ELF-1 (cell line): ENCODE results near the gene OSTN.
A peak's percentile ranks its signal among the peaks of the same experiment; 100 is the strongest.
"Not testable (repeated sequence)": the region's sequence is repeated elsewhere in the genome, so short reads cannot be mapped to it uniquely, and the experiment has no call there.

Experiments used
- DNase-seq: peaks from one replicate; pipeline ENCODE4 v3.0.0-alpha.2; 2016; ENCODE audit warnings: low read depth, low spot score

OSTN gene

DNA sequence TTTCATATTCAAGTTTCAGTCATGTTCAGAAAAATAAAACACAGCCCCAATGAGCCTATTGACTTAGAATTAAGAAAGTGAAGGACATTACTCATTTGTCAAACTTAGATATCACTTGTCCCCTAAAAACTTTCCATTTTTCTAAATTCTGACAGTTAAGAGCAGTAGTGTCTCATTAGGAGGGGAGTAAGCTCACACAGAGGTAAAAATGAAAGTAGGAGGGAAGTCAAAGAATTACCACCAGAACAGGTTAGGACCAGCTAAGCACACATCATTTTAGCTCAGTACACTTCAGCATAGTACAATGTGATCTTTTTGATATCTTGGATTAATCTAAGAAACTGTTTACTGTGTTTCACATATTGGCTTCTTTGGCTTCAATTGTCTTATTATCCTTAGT is 64.3 kb downstream of the OSTN start:
- no peak for DNase-seq

- DNase-seq = no peak
Measured at GRCh38 chr3:191263850-191264249, 64.8 kb downstream of the OSTN start.

DNA sequence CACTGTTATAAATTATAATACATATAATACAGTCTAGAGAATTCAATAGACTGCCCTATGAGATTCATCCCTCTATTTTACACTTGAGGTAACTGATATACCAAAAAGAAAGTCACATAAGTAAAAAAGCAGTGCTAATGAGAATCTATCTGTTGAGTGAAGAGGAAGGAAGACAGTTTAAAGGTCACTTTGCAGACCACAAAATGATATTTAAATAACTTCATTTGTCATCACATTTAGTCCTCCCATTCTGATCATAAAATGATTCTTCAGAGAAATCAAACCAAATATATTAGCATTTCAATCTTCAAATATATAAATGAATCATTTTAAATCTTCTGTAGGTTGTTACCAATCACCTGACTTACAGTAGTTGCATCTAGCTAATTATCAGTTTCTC is 69.7 kb downstream of the OSTN start:
- no peak for DNase-seq

GRCh38 chr3:191269289-191270085 is 70.4 kb downstream of the OSTN start:
- no peak for DNase-seq

- not testable (repeated sequence) for DNase-seq
Measured at GRCh38 chr3:191275244-191275643, 76.2 kb downstream of the OSTN start.

DNA sequence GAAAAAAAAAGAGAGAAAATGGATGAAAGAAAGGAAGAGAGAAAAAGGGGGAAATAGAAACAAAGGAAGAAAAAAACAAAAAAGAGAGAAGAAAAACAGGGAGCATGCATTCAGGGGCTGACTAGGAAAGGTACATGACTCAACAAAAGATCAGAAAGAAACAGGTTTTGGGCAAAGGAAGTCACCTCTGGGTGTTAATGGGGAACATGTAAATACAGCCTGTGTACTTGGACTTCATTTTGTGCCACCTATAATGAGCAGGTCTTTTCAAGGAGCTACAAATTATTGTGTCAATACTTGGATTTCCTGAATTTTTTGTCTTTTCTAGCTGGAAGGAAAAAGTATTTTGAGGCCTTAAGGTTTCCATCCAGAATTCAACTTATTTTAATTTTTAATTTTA is 76.7 kb downstream of the OSTN start:
- no peak for DNase-seq

DNA sequence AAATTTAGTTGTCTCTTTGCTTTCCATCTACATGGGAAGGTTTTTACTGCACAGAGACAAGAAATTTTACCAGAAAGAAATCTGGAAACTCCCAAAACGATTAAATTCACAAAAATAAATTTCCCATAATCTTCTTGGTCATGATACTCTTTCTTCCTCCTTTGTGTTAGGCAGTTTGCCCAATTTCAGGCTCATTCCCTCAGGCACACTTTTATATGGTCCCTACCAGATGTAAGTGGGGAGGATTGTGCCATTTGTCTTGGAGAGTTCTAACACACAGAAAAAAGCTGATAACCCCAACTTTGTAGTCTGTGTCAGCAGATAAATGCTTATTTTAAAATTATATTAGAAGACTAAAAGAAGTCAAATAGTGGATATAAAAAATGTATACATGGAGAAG is 81.1 kb downstream of the OSTN start:
- DNase-seq = no peak

- no peak for DNase-seq
Measured at GRCh38 chr3:191280882-191281281, 81.8 kb downstream of the OSTN start.

- no peak for DNase-seq
Measured at GRCh38 chr3:191282251-191283185, 83.5 kb downstream of the OSTN start.

- no peak for DNase-seq
Measured at GRCh38 chr3:191283400-191283799, 84.4 kb downstream of the OSTN start.

DNA sequence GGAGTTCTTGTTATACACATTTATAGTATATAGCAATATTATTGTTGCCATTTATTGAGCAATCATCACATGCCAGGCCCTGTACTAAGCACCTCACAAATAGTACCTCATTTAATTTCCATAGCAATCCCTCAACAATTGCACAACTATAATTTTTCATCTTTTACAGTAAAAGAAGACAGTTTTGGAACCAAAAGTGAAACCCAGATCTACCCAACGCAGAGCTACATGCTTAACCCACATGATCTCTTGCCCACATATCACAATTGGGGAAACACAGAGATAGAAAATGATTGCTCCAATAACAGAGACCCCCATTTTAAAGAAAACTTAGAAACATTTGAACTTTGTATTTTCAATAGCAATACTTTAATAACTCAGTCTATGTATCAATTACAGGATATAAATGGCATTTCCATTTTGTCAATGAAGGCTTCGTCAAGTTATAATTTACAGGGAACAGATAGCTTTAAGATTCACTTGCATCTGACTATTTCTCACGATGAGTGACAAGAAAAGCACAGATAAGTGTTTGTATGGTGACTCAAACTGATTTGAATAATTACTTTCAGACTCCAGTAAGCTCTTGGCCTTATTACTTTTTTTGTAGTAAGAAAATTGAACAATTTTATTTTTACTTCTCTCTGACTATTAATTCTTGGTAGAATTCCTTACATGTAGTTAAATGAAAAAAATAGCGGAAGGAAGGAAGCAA is 91.4 kb downstream of the OSTN start:
- no peak for DNase-seq

GRCh38 chr3:191292243-191293015 is 93.4 kb downstream of the OSTN start:
- DNase-seq = no peak

DNA sequence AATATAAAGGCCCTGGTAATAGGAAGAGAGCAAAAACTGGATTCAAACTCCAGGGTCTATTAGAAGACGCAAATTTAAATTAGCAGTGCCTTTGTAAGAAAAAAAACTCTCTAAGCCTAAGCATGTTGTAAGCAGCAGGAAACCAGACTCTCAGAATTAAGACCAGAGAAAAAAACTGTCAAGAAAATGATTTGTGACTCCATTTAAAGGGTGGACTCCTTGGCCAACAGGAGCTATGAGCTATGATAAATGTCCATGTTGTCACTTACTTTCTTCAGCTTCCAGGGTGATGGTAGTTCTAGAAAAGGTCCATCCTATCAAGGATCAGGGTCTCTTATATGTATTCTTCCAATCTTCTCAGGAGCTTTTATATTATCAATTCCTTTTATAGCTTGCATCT is 95.2 kb downstream of the OSTN start:
- no peak for DNase-seq

GRCh38 chr3:191296041-191296541 is 97.0 kb downstream of the OSTN start:
- DNase-seq = no peak

GRCh38 chr3:191298846-191299245 is 99.8 kb downstream of the OSTN start:
- DNase-seq = no peak

- DNase-seq = no peak
Measured at GRCh38 chr3:191300422-191300821, 101.4 kb downstream of the OSTN start.

DNA sequence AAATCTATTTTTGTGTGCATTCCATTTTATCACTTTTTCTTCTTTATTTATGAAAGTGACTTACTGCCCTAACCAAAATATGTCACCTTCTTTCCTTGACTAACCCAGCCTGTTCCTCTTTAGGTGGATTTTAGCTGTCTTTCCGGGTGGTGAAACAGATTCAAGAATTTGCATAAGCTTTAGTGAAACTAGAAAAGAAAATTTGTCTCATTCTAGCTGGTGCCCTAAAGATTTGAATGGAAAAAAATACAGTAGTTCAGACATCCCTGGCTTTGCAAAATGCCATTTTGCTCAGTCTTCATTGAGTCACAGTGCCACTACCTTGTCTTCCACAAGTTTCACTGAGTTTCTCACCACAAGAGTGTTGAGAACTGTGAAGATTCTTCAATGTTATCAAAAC is 102.0 kb downstream of the OSTN start:
- no peak for DNase-seq

DNA sequence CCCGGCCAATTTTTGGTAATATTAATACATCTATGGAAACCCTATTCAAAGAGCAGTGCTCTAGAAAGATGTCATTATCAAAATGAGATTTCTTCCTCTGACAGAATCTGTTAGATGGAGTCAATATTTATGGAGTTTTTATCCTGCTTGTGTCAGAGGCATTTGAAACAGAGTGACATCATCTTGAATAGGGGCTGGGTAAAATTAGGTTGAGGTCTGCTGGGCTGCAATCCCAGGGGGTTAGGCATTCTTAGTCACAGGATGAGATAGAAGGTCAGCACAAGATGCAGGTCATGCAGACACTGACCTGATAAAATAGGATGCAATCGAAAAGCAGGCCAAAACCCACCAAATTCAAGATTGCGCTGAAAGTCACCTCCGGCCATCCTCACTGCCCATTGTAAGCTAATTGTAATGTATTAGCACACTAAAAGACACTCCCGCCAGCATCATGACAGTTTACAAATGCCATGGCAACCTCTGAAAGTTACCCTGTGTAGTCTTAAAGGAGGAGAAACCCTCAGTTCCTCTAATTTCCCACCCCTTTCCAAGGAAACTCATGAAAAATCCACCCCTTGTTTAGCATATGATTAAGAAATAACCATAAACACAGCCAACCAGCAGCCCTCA is 102.9 kb downstream of the OSTN start:
- peak; percentile 58 for DNase-seq

GRCh38 chr3:191302451-191302850 is 103.4 kb downstream of the OSTN start:
- DNase-seq = no peak

- no peak for DNase-seq
Measured at GRCh38 chr3:191303596-191303995, 104.6 kb downstream of the OSTN start.

DNA sequence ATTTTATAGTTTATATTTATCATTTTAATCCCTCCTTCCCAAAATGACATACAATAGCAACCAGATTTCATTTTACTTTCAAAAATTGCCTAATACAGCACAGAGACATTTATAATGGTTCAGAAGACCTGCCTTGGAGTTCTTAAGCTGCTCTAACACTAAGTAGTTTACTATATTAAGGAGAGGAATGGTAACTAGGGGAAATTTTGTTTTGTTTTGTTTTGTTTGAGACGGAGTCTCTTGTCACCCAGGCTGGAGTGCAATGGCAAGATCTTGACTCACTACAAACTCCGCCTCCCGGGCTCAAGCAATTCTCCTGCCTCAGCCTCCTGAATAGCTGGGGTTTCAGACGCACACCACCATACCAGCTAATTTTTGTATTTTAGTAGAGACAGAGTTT is 107.4 kb downstream of the OSTN start:
- DNase-seq = no peak
